Cardiac muscle cell (in vitro differentiated cells and primary cell): ENCODE results near the gene ELOVL5. TPM values are rescaled to one million over a fixed set of nuclear protein-coding genes. Genes with fewer than 3 reads are reported as not detected.
"Not testable (repeated sequence)": the region's sequence is repeated elsewhere in the genome, so short reads cannot be mapped to it uniquely, and the experiment has no call there.

Source experiments
- DNase-seq, 2 donors: peaks; one replicate each; pipeline versions ENCODE4 v3.0.0 to v3.0.0-alpha.2; 2010 to 2017; ENCODE audit warnings: low read depth in 1 of 2, low spot score in 1 of 2
- H3K27ac ChIP-seq: fragments of 200-600 bp; sonication (generic); 2 replicates; pipeline ENCODE4 v1.5.1; 2016
- H3K27me3 ChIP-seq: fragments of 200-600 bp; sonication (generic); 2 replicates; pipeline ENCODE4 v1.6.0; 2016; ENCODE audit warnings: control low read depth
- H3K36me3 ChIP-seq: fragments of 200-600 bp; sonication (generic); 2 replicates; pipeline ENCODE4 v1.5.1; 2016; ENCODE audit warnings: control low read depth
- H3K4me1 ChIP-seq: fragments of 200-600 bp; sonication (generic); 2 replicates; pipeline ENCODE4 v1.8.1; 2017; ENCODE audit warnings: low read depth, mild to moderate bottlenecking, mixed run types
- H3K4me3 ChIP-seq: fragments of 200-600 bp; sonication (generic); 2 replicates; pipeline ENCODE4 v1.5.1; 2016; ENCODE audit warnings: mild to moderate bottlenecking
- H3K9me3 ChIP-seq: fragments of 200-600 bp; sonication (generic); 2 replicates; pipeline ENCODE4 v1.5.1; 2017; ENCODE audit warnings: low read depth, mild to moderate bottlenecking, control low read depth
- CTCF ChIP-seq: IDR thresholded peaks from 2 replicates; pipeline ENCODE4 v1.5.1; 2012; ENCODE audit warnings: low read depth, mild to moderate bottlenecking, low read length
- polyA plus RNA-seq: library from polyadenylated mRNA; unstranded; fragments of >200 nt; fragmentation: Nextera tagmentation; extraction: Ambion mirVana; gene quantifications from 2 replicates; pipeline ENCODE4 v1.2.1, GENCODE V29; 2016
- total RNA-seq: library from RNA; depleted of rRNA; stranded (reverse); fragments of >200 nt; gene quantifications from 2 replicates; pipeline ENCODE4 v1.2.3, GENCODE V29; 2016

Gene ELOVL5
- total and polyA plus RNA-seq, 2 experiments from 2014 or later, result 39.4 to 54.1 TPM

- DNase-seq, result no peak
- Histone ChIP-seq H3K27me3 (no peaks in the 10 kb centered on the region), H3K4me3 (no peak overlapping the region), H3K27ac (no peak overlapping the region), H3K36me3 (no peaks in the 10 kb centered on the region), H3K9me3 (no peaks in the 10 kb centered on the region), H3K4me1 (peaks cover 3% of the 10 kb centered on the region)
- no peak for TF ChIP-seq CTCF
These were observed 27.8 kb downstream of the ELOVL5 start for GRCh38 chr6:53320964-53321363.

GRCh38 chr6:53318429-53318828, 30.3 kb downstream of the ELOVL5 start:
- DNase-seq, result no peak
- TF ChIP-seq CTCF, result no peak
- H3K4me1 ChIP-seq, result peaks cover 6% of the 10 kb centered on the region
- H3K27me3 ChIP-seq, result no peaks in the 10 kb centered on the region
- H3K4me3 ChIP-seq, result no peak overlapping the region
- no peaks in the 10 kb centered on the region for H3K9me3 ChIP-seq
- no peak overlapping the region for H3K27ac ChIP-seq
- no peaks in the 10 kb centered on the region for H3K36me3 ChIP-seq

- Histone ChIP-seq H3K9me3 (no peaks in the 10 kb centered on the region), H3K4me3 (no peak overlapping the region), H3K36me3 (no peaks in the 10 kb centered on the region), H3K27ac (no peak overlapping the region), H3K4me1 (peaks cover 6% of the 10 kb centered on the region), H3K27me3 (no peaks in the 10 kb centered on the region)
- DNase-seq, result no peak
- TF ChIP-seq CTCF, result no peak
These were observed 30.9 kb downstream of the ELOVL5 start for GRCh38 chr6:53317861-53318260.

- H3K36me3 ChIP-seq, DNase-seq, H3K27ac ChIP-seq, H3K27me3 ChIP-seq, H3K9me3 ChIP-seq, H3K4me1 ChIP-seq, H3K4me3 ChIP-seq: not testable (repeated sequence)
These were observed 31.5 kb downstream of the ELOVL5 start for GRCh38 chr6:53317299-53317698.

- no peak for TF ChIP-seq CTCF
- no peaks in the 10 kb centered on the region for H3K36me3 ChIP-seq
- no peaks in the 10 kb centered on the region for H3K9me3 ChIP-seq
- H3K4me1 ChIP-seq, result peaks cover 3% of the 10 kb centered on the region
- no peaks in the 10 kb centered on the region for H3K27me3 ChIP-seq
- H3K4me3 ChIP-seq, result no peak overlapping the region
- no peak overlapping the region for H3K27ac ChIP-seq
- DNase-seq, result no peak
These were observed 32.6 kb downstream of the ELOVL5 start for GRCh38 chr6:53316142-53316541.

- Histone ChIP-seq H3K9me3 (no peaks in the 10 kb centered on the region), H3K4me1 (peaks cover 7% of the 10 kb centered on the region), H3K4me3 (no peak overlapping the region), H3K36me3 (no peaks in the 10 kb centered on the region), H3K27me3 (no peaks in the 10 kb centered on the region), H3K27ac (no peak overlapping the region)
- DNase-seq, result no peak
- no peak for TF ChIP-seq CTCF
These were observed 33.5 kb downstream of the ELOVL5 start for GRCh38 chr6:53315086-53315724.
